ENCODE data around the gene CT45A6. TPM values are rescaled to one million over a fixed set of nuclear protein-coding genes. Genes with fewer than 3 reads are reported as not detected.

Gene CT45A6
- total RNA-seq, 1 experiment from 2014 or later: not detected

Other genes starting within 250 kb of the CT45A6 start
- not detected in 2 replicates for gene CT45A1, start 89.1 kb downstream of the CT45A6 start, total RNA-seq (2021)
- gene CT45A3, start 34.6 kb downstream of the CT45A6 start, total RNA-seq (2021): not detected in 2 replicates
- gene CT45A5, start 17.3 kb downstream of the CT45A6 start, total RNA-seq (2021): not detected in 2 replicates
- gene CT45A2, start 17.2 kb upstream of the CT45A6 start, total RNA-seq (2021): not detected in 2 replicates
- not detected in 2 replicates for gene CT45A7, start 34.5 kb upstream of the CT45A6 start, total RNA-seq (2021)
- not detected in 2 replicates for gene CT45A8, start 51.8 kb upstream of the CT45A6 start, total RNA-seq (2021)
- not detected in 2 replicates for gene CT45A9, start 69.0 kb upstream of the CT45A6 start, total RNA-seq (2021)
- gene CT45A10, start 90.7 kb upstream of the CT45A6 start, total RNA-seq (2021): not detected in 2 replicates
- gene SAGE1, start 90.9 kb upstream of the CT45A6 start, total RNA-seq (2021): not detected in 2 replicates
- 22.5 and 22.6 TPM in 2 replicates for gene MMGT1, start 171.2 kb upstream of the CT45A6 start, total RNA-seq (2021)
- gene SLC9A6, start 182.6 kb upstream of the CT45A6 start, total RNA-seq (2021): 12.3 and 12.8 TPM in 2 replicates